HTR-8/SVneo (cell line): ENCODE data around the gene IGSF10.
A peak's percentile ranks its signal among the peaks of the same experiment; 100 is the strongest.
"Not testable (repeated sequence)": the region's sequence is repeated elsewhere in the genome, so short reads cannot be mapped to it uniquely, and the experiment has no call there.

Experiments
- DNase-seq: peaks from one replicate; pipeline ENCODE4 v3.0.0; 2011; ENCODE audit warnings: low spot score, mixed read lengths; ENCODE audit not compliant: insufficient read length
- FAIRE-seq: peaks from 2 replicates; lab custom pipeline; 2011; peaks lifted over from hg19 to GRCh38; lab: Jason Lieb, UNC

The IGSF10 gene

GRCh38 chr3:151460774-151461450 is at the start of gene IGSF10:
IGSF10 (minus strand) TSS chr3:151461061; CDS start chr3:151458709, 2,352 bp downstream.
- DNase-seq (peak; percentile 27), FAIRE-seq (no peak)

- FAIRE-seq, DNase-seq: not testable (repeated sequence)
Measured at GRCh38 chr3:151509468-151510135, 48.7 kb upstream of the IGSF10 start.

GRCh38 chr3:151504606-151505005 is 43.7 kb upstream of the IGSF10 start:
- DNase-seq (no peak), FAIRE-seq (no peak)

GRCh38 chr3:151503074-151503473 is 42.2 kb upstream of the IGSF10 start:
- FAIRE-seq (no peak), DNase-seq (no peak)

- DNase-seq = no peak
- no peak for FAIRE-seq
Measured at GRCh38 chr3:151501923-151502632, 41.2 kb upstream of the IGSF10 start.

- DNase-seq (no peak), FAIRE-seq (no peak)
Measured at GRCh38 chr3:151501171-151501922, 40.5 kb upstream of the IGSF10 start.

- FAIRE-seq = no peak
- no peak for DNase-seq
Measured at GRCh38 chr3:151499168-151499567, 38.3 kb upstream of the IGSF10 start.

GRCh38 chr3:151491525-151491924 is 30.7 kb upstream of the IGSF10 start:
- no peak for FAIRE-seq

GRCh38 chr3:151487833-151488232 is 27.0 kb upstream of the IGSF10 start:
- not testable (repeated sequence) for DNase-seq, FAIRE-seq

More at GRCh38 chr3:151491525-151491924, 30.7 kb upstream of the IGSF10 start:
- DNase-seq = no peak

- DNase-seq (no peak), FAIRE-seq (no peak)
Measured at GRCh38 chr3:151483961-151484520, 23.2 kb upstream of the IGSF10 start.

- FAIRE-seq (no peak), DNase-seq (no peak)
Measured at GRCh38 chr3:151483488-151483887, 22.6 kb upstream of the IGSF10 start.

- DNase-seq = no peak
- no peak for FAIRE-seq
Measured at GRCh38 chr3:151480492-151480891, 19.6 kb upstream of the IGSF10 start.

- FAIRE-seq = no peak
- DNase-seq = peak; percentile 24
Measured at GRCh38 chr3:151479452-151479851, 18.6 kb upstream of the IGSF10 start.

GRCh38 chr3:151478335-151478697 is 17.5 kb upstream of the IGSF10 start:
- FAIRE-seq (no peak), DNase-seq (no peak)

- FAIRE-seq = no peak
- no peak for DNase-seq
Measured at GRCh38 chr3:151477591-151478334, 16.9 kb upstream of the IGSF10 start.

GRCh38 chr3:151476344-151477018 is 15.6 kb upstream of the IGSF10 start:
- FAIRE-seq (no peak), DNase-seq (no peak)

GRCh38 chr3:151468284-151468917 is 7.5 kb upstream of the IGSF10 start:
- FAIRE-seq = no peak
- peak; percentile 44 for DNase-seq

GRCh38 chr3:151467069-151467468 is 6.2 kb upstream of the IGSF10 start:
- DNase-seq = no peak
- FAIRE-seq = no peak
